SH-SY5Y (cell line): ENCODE data around the gene MAN2C1.

Experiments used
- GATA2 ChIP-seq: IDR thresholded peaks from 2 replicates; pipeline ENCODE4 v1.6.1; 2011; ENCODE audit warnings: mild to moderate bottlenecking, low read depth, low read length
- GATA3 ChIP-seq: IDR thresholded peaks from 2 replicates; pipeline ENCODE4 v1.6.1; 2011; ENCODE audit warnings: low read depth, mild to moderate bottlenecking, low read length, moderate library complexity

GRCh38 chr15:75410196-75410595, 41.8 kb upstream of the MAN2C1 start:
- TF ChIP-seq GATA2 (no peak), GATA3 (no peak)
